HCT116 (cell line): ENCODE measurements around the gene HMCN2. TPM values are rescaled to one million over a fixed set of nuclear protein-coding genes. Genes with fewer than 3 reads are reported as not detected.

Experiments
- ATAC-seq: fragments of 200-7000 bp; cut with Tn5 transposase; 2 replicates; pipeline ENCODE4 v1.9.1; 2020; ENCODE audit warnings: mild to moderate bottlenecking, moderate library complexity
- BruUV-seq: library from RNA; stranded (reverse); fragments of 400-500 nt; replicated peaks from 2 replicates; lab custom pipeline; 2021; lab: Mats Ljungman, UMichigan
- CTCF ChIA-PET: fragments of 300-600 bp; sonication (Branson Sonifier 250); formaldehyde crosslinking; loops from one replicate; lab custom pipeline; 2021; ENCODE audit warnings: antibody characterized with exemption; lab: Charles Lee
- POLR2A ChIA-PET: fragments of 300-600, 350-600 bp; sonication (Branson Sonifier 250); formaldehyde crosslinking; loops from one replicate; lab custom pipeline; 2021; ENCODE audit warnings: antibody characterized with exemption; lab: Charles Lee
- RAD21 ChIA-PET, 2 experiments: fragments of 300-600 bp; sonication (Branson Sonifier 250); formaldehyde crosslinking; loops; one replicate each; lab custom pipeline; 2023; ENCODE audit warnings: low total read pairs in 2 of 2; ENCODE audit not compliant: uncharacterized antibody in 2 of 2, unreplicated experiment in 2 of 2, low non-redundant PET in 1 of 2; lab: Charles Lee
- DNase-seq: peaks from one replicate; pipeline ENCODE4 v3.0.0-alpha.2; 2010; ENCODE audit warnings: low read depth, low spot score
- H2AFZ ChIP-seq: fragments of 200-600 bp; shearing (Covaris generic), sonication (generic); 2 replicates; pipeline ENCODE4 v1.6.1; 2017; ENCODE audit warnings: low read depth, mixed run types, mixed read lengths, antibody characterized with exemption, low read length; ENCODE audit not compliant: poor library complexity, severe bottlenecking
- H3K27ac ChIP-seq: 2 replicates; pipeline ENCODE4 v1.5.1; 2012; ENCODE audit warnings: low read depth, low read length
- H3K27me3 ChIP-seq: fragments of 200-600 bp; sonication (generic); 2 replicates; pipeline ENCODE4 v1.6.1; 2016; ENCODE audit warnings: mixed run types, low read length, mixed read lengths; ENCODE audit not compliant: insufficient read depth
- H3K36me3 ChIP-seq, 2 experiments: fragments of 200-500 bp in 1 of 2; fragments of 200-600 bp in 1 of 2; sonication (Bioruptor generic) in 1 of 2; sonication (generic) in 1 of 2; 2 replicates each; pipeline versions ENCODE4 v1.5.1 to v1.6.1; 2014 to 2016; ENCODE audit warnings: low read length in 2 of 2, inconsistent platforms in 1 of 2, mixed read lengths in 1 of 2, mixed run types in 1 of 2; ENCODE audit not compliant: insufficient read depth in 2 of 2, control insufficient read depth in 1 of 2
- H3K4me1 ChIP-seq, 2 experiments: fragments of 200-600 bp in 1 of 2; sonication (generic) in 1 of 2; 2 replicates each; pipeline versions ENCODE4 v1.5.1 to v1.6.1; 2012 to 2017; ENCODE audit warnings: low read length in 2 of 2, inconsistent platforms in 1 of 2, mild to moderate bottlenecking in 1 of 2, mixed read lengths in 1 of 2, mixed run types in 1 of 2, moderate library complexity in 1 of 2; ENCODE audit not compliant: insufficient read depth in 2 of 2, control insufficient read depth in 1 of 2
- H3K4me2 ChIP-seq: fragments of 200-600 bp; sonication (generic); 2 replicates; pipeline ENCODE4 v1.6.1; 2017; ENCODE audit warnings: mixed run types, low read length, mixed read lengths
- H3K4me3 ChIP-seq, 2 experiments: fragments of 200-600 bp in 1 of 2; sonication (generic) in 1 of 2; replicated peaks in 1 of 2; 2 replicates each; pipeline ENCODE4 v1.5.1; 2011 to 2016; ENCODE audit warnings: low read length in 2 of 2, control low read depth in 1 of 2, low read depth in 1 of 2, mild to moderate bottlenecking in 1 of 2, mixed read lengths in 1 of 2, mixed run types in 1 of 2
- H3K79me2 ChIP-seq: fragments of 200-600 bp; sonication (generic); 2 replicates; pipeline ENCODE4 v1.6.1; 2017; ENCODE audit warnings: mild to moderate bottlenecking, mixed run types, low read length, moderate library complexity, mixed read lengths; ENCODE audit not compliant: insufficient read depth
- H3K9ac ChIP-seq: fragments of 200-600 bp; sonication (generic); 2 replicates; pipeline ENCODE4 v1.6.1; 2016; ENCODE audit warnings: low read length, mixed read lengths
- H3K9me2 ChIP-seq: fragments of 200-600 bp; sonication (generic), shearing (Covaris generic); 2 replicates; pipeline ENCODE4 v1.6.1; 2017; ENCODE audit warnings: mixed run types, mild to moderate bottlenecking, moderate library complexity; ENCODE audit not compliant: insufficient read depth
- H3K9me3 ChIP-seq, 2 experiments: fragments of 200-500 bp in 1 of 2; fragments of 200-600 bp in 1 of 2; sonication (Bioruptor generic) in 1 of 2; sonication (generic) in 1 of 2; 2 replicates each; pipeline ENCODE4 v1.6.1; 2014 to 2017; ENCODE audit warnings: low read length in 2 of 2, mixed read lengths in 2 of 2, inconsistent platforms in 1 of 2, low read depth in 1 of 2, mild to moderate bottlenecking in 1 of 2, mixed run types in 1 of 2, moderate library complexity in 1 of 2; ENCODE audit not compliant: control insufficient read depth in 1 of 2, insufficient read depth in 1 of 2
- H4K20me1 ChIP-seq: fragments of 200-600 bp; sonication (generic), shearing (Covaris generic); 2 replicates; pipeline ENCODE4 v1.6.1; 2017; ENCODE audit warnings: mixed run types, mild to moderate bottlenecking, moderate library complexity; ENCODE audit not compliant: insufficient read depth
- EGR1 ChIP-seq: IDR thresholded peaks from 2 replicates; pipeline ENCODE4 v1.6.1; 2012; ENCODE audit warnings: low read depth
- ELF1 ChIP-seq: IDR thresholded peaks from 2 replicates; pipeline ENCODE4 v1.6.1; 2012; ENCODE audit warnings: low read depth, borderline replicate concordance
- EZH2phosphoT487 ChIP-seq: fragments of 200-600 bp; IDR thresholded peaks from 2 replicates; pipeline ENCODE4 v1.6.1; 2018; ENCODE audit warnings: antibody characterized with exemption, borderline replicate concordance
- POLR2A ChIP-seq: IDR thresholded peaks from 2 replicates; pipeline ENCODE4 v1.7.0; 2011; ENCODE audit warnings: borderline replicate concordance; ENCODE audit not compliant: insufficient read depth, insufficient read length; ENCODE audit errors: extremely low read depth
- TCF7L2 ChIP-seq: IDR thresholded peaks from 2 replicates; pipeline ENCODE4 v1.7.0; 2011; ENCODE audit warnings: borderline replicate concordance, inconsistent platforms; ENCODE audit not compliant: insufficient read depth, insufficient read length; ENCODE audit errors: extremely low read depth
- ZNF274 ChIP-seq: fragments of 200-500 bp; sonication (Bioruptor generic); IDR thresholded peaks from 2 replicates; pipeline ENCODE4 v1.6.1; 2014; ENCODE audit warnings: mild to moderate bottlenecking, low read depth, low read length, inconsistent platforms
- intact Hi-C: fragments of 100-400 bp; cut with micrococcal nuclease; formaldehyde crosslinking; loops from 2 replicates; pipeline ENCODE4 v1.10.0; 2022
- total RNA-seq: library from RNA; stranded (reverse); gene quantifications from one replicate; pipeline ENCODE4 v1.2.1, GENCODE V29; 2021; ENCODE audit not compliant: unreplicated experiment
- TF ChIP-seq, protein P1 (sequence below): IDR thresholded peaks from 2 replicates; pipeline ENCODE4 v1.6.1; 2011; ENCODE audit warnings: mild to moderate bottlenecking, low read length, moderate library complexity; ENCODE audit not compliant: insufficient replicate concordance; ENCODE audit errors: extremely low read depth
- TF ChIP-seq, protein P2 (sequence below): IDR thresholded peaks from 2 replicates; pipeline ENCODE4 v1.6.1; 2012
- TF ChIP-seq, protein P3 (sequence below): IDR thresholded peaks from 2 replicates; pipeline ENCODE4 v1.6.1; 2012
- TF ChIP-seq, protein P4 (sequence below), 3 experiments: fragments of 200-600 bp in 1 of 3; sonication (generic) in 1 of 3; IDR thresholded peaks in 2 of 3; conservative IDR thresholded peaks in 1 of 3; 2 replicates each; pipeline ENCODE4 v1.5.1; 2012 to 2017; ENCODE audit warnings: low read depth in 2 of 3, low read length in 2 of 3, antibody characterized with exemption in 1 of 3, borderline replicate concordance in 1 of 3, control low read depth in 1 of 3, mild to moderate bottlenecking in 1 of 3, mixed read lengths in 1 of 3, mixed run types in 1 of 3, moderate library complexity in 1 of 3; ENCODE audit not compliant: insufficient read depth in 1 of 3

The HMCN2 gene
- total RNA-seq, 1 experiment from 2014 or later: 0.22 TPM

DNA sequence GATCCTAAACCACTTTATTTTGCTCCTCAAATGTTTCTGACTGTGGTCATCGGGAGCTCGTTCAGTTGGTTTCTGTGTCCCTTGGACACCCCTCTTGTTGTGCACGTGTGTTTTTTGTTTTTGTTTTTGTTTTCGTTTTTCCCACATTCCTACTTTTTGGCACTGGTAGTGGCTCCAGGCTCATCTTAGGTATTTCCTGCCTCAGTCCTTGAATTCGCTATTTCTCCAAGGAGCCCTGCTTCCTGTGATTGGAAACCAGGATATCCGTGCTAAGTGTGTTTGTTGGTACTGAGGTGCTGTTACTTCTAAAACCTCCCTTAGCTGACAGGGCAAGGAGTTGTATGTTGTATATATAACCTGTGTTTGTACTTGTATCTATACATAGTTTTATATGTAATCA lies 5.9 kb downstream of the HMCN2 start:
- ChIA-PET POLR2A (no interaction called here), CTCF (no interaction called here), RAD21 (no interaction called here)
- Histone ChIP-seq H3K4me3 (no peak overlapping the region), H3K4me2 (no peak overlapping the region), H3K79me2 (no peaks in the 10 kb centered on the region), H3K9ac (no peak overlapping the region), H3K36me3 (no peaks in the 10 kb centered on the region), H2AFZ (no peak overlapping the region), H3K9me2 (no peaks in the 10 kb centered on the region), H3K27me3 (peaks cover 4% of the 10 kb centered on the region; the same call in 1 of the 2 replicates), H3K4me1 (no peaks in the 10 kb centered on the region), H3K27ac (no peak overlapping the region), H4K20me1 (no peaks in the 10 kb centered on the region), H3K9me3 (no peaks in the 10 kb centered on the region)
- no TSS peak for BruUV-seq
- TF ChIP-seq TCF7L2 (no peak), POLR2A (no peak), EZH2phosphoT487 (no peak), ELF1 (no peak), EGR1 (no peak), ZNF274 (no peak)
- TF ChIP-seq, protein P1, sequence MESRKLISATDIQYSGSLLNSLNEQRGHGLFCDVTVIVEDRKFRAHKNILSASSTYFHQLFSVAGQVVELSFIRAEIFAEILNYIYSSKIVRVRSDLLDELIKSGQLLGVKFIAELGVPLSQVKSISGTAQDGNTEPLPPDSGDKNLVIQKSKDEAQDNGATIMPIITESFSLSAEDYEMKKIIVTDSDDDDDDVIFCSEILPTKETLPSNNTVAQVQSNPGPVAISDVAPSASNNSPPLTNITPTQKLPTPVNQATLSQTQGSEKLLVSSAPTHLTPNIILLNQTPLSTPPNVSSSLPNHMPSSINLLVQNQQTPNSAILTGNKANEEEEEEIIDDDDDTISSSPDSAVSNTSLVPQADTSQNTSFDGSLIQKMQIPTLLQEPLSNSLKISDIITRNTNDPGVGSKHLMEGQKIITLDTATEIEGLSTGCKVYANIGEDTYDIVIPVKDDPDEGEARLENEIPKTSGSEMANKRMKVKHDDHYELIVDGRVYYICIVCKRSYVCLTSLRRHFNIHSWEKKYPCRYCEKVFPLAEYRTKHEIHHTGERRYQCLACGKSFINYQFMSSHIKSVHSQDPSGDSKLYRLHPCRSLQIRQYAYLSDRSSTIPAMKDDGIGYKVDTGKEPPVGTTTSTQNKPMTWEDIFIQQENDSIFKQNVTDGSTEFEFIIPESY: no peak
- TF ChIP-seq, protein P2, sequence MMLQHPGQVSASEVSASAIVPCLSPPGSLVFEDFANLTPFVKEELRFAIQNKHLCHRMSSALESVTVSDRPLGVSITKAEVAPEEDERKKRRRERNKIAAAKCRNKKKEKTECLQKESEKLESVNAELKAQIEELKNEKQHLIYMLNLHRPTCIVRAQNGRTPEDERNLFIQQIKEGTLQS: no peak
- TF ChIP-seq, protein P3, sequence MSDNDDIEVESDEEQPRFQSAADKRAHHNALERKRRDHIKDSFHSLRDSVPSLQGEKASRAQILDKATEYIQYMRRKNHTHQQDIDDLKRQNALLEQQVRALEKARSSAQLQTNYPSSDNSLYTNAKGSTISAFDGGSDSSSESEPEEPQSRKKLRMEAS: no peak
- TF ChIP-seq, protein P4, sequence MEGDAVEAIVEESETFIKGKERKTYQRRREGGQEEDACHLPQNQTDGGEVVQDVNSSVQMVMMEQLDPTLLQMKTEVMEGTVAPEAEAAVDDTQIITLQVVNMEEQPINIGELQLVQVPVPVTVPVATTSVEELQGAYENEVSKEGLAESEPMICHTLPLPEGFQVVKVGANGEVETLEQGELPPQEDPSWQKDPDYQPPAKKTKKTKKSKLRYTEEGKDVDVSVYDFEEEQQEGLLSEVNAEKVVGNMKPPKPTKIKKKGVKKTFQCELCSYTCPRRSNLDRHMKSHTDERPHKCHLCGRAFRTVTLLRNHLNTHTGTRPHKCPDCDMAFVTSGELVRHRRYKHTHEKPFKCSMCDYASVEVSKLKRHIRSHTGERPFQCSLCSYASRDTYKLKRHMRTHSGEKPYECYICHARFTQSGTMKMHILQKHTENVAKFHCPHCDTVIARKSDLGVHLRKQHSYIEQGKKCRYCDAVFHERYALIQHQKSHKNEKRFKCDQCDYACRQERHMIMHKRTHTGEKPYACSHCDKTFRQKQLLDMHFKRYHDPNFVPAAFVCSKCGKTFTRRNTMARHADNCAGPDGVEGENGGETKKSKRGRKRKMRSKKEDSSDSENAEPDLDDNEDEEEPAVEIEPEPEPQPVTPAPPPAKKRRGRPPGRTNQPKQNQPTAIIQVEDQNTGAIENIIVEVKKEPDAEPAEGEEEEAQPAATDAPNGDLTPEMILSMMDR (IDR thresholded peaks at IDR 0.05 in 2 of 3, conservative IDR thresholded peaks at IDR 0.05 in 1 of 3; ENCODE audit: borderline replicate concordance in 1 of 3, insufficient read depth in 1 of 3, low read depth in 2 of 3, low read length in 2 of 3): no peak
- ATAC-seq (no peak), DNase-seq (no peak)
- intact Hi-C loops: no loop called here
